Fibroblast of lung (primary cell): ENCODE data around the gene CCIN.

Source experiments
- CTCF ChIP-seq, 2 donors: IDR thresholded peaks in 1 of 2; conservative IDR thresholded peaks in 1 of 2; 1 replicate in 1 of 2; 2 replicates in 1 of 2; pipeline ENCODE4 v1.5.1; 2011 to 2012; ENCODE audit warnings: low read length in 2 of 2, control low read depth in 1 of 2, inconsistent platforms in 1 of 2, low read depth in 1 of 2, mild to moderate bottlenecking in 1 of 2
- EZH2 ChIP-seq: IDR thresholded peaks from 2 replicates; pipeline ENCODE4 v1.5.1; 2012; ENCODE audit warnings: low read length, control low read depth, mild to moderate bottlenecking; ENCODE audit errors: missing control alignments

- TF ChIP-seq CTCF (conservative IDR thresholded peaks at IDR 0.05 in 1 of 2, IDR thresholded peaks at IDR 0.05 in 1 of 2; ENCODE audit: low read depth in 1 of 2, low read length in 2 of 2): no peak
- no peak for TF ChIP-seq EZH2
Measured at GRCh38 chr9:36156116-36156515, 13.1 kb upstream of the CCIN start.
